Upper lobe of left lung (tissue), 4 donors: ENCODE data around the gene PPP1R12A.

Experiments
- CTCF ChIP-seq, 6 experiments: fragments of 450-650 bp in 4 of 6; fragments of 200-600 bp in 2 of 6; sonication (generic) in 2 of 6; IDR thresholded peaks; one replicate each; pipeline ENCODE4 v1.5.1; 2016 to 2019; ENCODE audit warnings: antibody characterized with exemption in 6 of 6
- EP300 ChIP-seq, 4 donors: sonication (generic); formaldehyde crosslinking; IDR thresholded peaks; one replicate each; pipeline ENCODE4 v1.5.1; 2017; ENCODE audit warnings: antibody characterized with exemption in 4 of 4, control low read depth in 2 of 4
- POLR2A ChIP-seq, 4 donors: fragments of 450-650 bp; IDR thresholded peaks; one replicate each; pipeline ENCODE4 v1.5.1; 2016 to 2017; ENCODE audit warnings: antibody characterized with exemption in 4 of 4, mild to moderate bottlenecking in 2 of 4
- POLR2AphosphoS5 ChIP-seq, 2 donors: sonication (generic); formaldehyde crosslinking; IDR thresholded peaks; one replicate each; pipeline ENCODE4 v1.5.1; 2017; ENCODE audit warnings: antibody characterized with exemption in 2 of 2

GRCh38 chr12:79857675-79858074 lies 77.2 kb downstream of the PPP1R12A start:
- no peak for TF ChIP-seq POLR2AphosphoS5 (IDR thresholded peaks at IDR 0.05)
- TF ChIP-seq EP300 (IDR thresholded peaks at IDR 0.05) = no peak
- no peak for TF ChIP-seq POLR2A (IDR thresholded peaks at IDR 0.05)
- no peak for TF ChIP-seq CTCF (IDR thresholded peaks at IDR 0.05)
